Immature natural killer cell (primary cell): Measurements from ENCODE around the gene AIG1. TPM values are rescaled to one million over a fixed set of nuclear protein-coding genes. Genes with fewer than 3 reads are reported as not detected.

Experiments used
- DNase-seq, 3 donors: peaks; one replicate each; pipeline ENCODE4 v3.0.0; 2022; ENCODE audit warnings: mixed read lengths in 1 of 3
- H3K27ac Mint-ChIP-seq, 6 donors: one replicate each; pipeline ENCODE4 v1.8.0; 2020; ENCODE audit warnings: mixed read lengths in 6 of 6, mild to moderate bottlenecking in 5 of 6, inconsistent platforms in 4 of 6, moderate library complexity in 3 of 6
- H3K27me3 Mint-ChIP-seq, 3 donors: one replicate each; pipeline ENCODE4 v1.8.0; 2020 to 2021; ENCODE audit warnings: low read depth in 3 of 3, mild to moderate bottlenecking in 3 of 3, mixed read lengths in 3 of 3, moderate library complexity in 3 of 3, inconsistent platforms in 1 of 3
- H3K36me3 Mint-ChIP-seq, 3 donors: one replicate each; pipeline ENCODE4 v1.8.0; 2020; ENCODE audit warnings: mixed read lengths in 3 of 3, inconsistent platforms in 2 of 3, mild to moderate bottlenecking in 2 of 3
- H3K4me1 Mint-ChIP-seq, 2 donors: one replicate each; pipeline ENCODE4 v1.8.0; 2020; ENCODE audit warnings: inconsistent platforms in 2 of 2, mild to moderate bottlenecking in 2 of 2, mixed read lengths in 2 of 2, moderate library complexity in 1 of 2
- H3K4me3 Mint-ChIP-seq, 5 donors: one replicate each; pipeline ENCODE4 v1.8.0; 2020; ENCODE audit warnings: mild to moderate bottlenecking in 5 of 5, mixed read lengths in 5 of 5, inconsistent platforms in 3 of 5, moderate library complexity in 3 of 5
- H3K9me3 Mint-ChIP-seq, 6 donors: one replicate each; pipeline ENCODE4 v1.8.0; 2020; ENCODE audit warnings: mild to moderate bottlenecking in 6 of 6, mixed read lengths in 6 of 6, inconsistent platforms in 4 of 6, moderate library complexity in 3 of 6
- polyA plus RNA-seq, 3 donors: library from polyadenylated mRNA; unstranded; fragments of 300-500 nt; fragmentation: Illumina TruSeq; gene quantifications; one replicate each; pipeline ENCODE4 v1.2.3, GENCODE V29; 2021

The AIG1 gene
- polyA plus RNA-seq, 3 donors from 2014 or later = 4.6 to 17.8 (median 12.3) TPM

DNA sequence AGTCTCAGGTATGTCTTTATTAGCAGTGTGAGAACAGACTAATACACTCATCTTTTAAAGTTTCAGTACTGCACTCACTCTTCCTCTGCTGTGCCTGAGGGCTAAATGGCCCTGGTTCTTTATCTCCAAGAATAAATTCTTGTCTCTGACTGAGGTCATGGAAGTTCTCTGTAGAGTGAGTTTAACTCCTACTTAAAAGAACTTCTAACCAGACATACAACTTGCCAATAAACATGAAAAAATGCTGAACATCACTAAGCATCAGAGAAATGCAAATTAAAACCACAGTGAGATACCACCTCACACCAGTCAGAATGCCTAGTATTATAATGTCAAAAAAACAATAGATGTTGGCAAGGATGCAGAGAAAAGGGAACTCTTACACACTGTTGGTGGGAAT lies 316.2 kb downstream of the AIG1 start:
- H3K4me1 Mint-ChIP-seq = peaks cover 1 to 6% of the 10 kb centered on the region in 2 donors
- no peak overlapping the region for H3K27ac Mint-ChIP-seq
- peaks cover 2 to 11% (median 9%) of the 10 kb centered on the region in 3 donors for H3K27me3 Mint-ChIP-seq
- H3K9me3 Mint-ChIP-seq = peaks cover 0 to 2% (median 0%) of the 10 kb centered on the region in 6 donors
- DNase-seq = no peak
- H3K4me3 Mint-ChIP-seq = no peak overlapping the region
- no peaks in the 10 kb centered on the region for H3K36me3 Mint-ChIP-seq

DNA sequence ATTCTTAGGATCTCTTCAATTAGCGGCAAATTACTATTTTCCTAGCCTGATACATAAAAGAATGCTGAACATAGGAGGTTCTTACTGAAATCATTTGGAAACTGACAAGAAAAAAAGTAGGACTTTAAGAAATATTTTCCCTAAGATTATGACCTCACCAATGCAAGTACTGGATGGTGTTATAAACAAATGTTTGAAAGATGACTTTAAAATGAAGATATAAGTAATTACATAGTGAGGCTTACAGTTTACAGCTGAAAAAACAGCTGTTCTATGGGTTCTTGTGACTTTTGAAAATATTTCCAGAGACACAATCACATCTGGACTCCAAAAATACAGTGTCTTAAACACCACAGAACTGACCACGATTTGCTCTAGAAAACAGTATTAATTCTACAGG lies 324.9 kb downstream of the AIG1 start:
- Mint-ChIP-seq H3K27me3 (peaks cover 4 to 10% (median 7%) of the 10 kb centered on the region in 3 donors), H3K9me3 (no peaks in the 10 kb centered on the region), H3K27ac (no peak overlapping the region), H3K4me1 (no peaks in the 10 kb centered on the region), H3K4me3 (no peak overlapping the region), H3K36me3 (no peaks in the 10 kb centered on the region)
- no peak for DNase-seq

DNA sequence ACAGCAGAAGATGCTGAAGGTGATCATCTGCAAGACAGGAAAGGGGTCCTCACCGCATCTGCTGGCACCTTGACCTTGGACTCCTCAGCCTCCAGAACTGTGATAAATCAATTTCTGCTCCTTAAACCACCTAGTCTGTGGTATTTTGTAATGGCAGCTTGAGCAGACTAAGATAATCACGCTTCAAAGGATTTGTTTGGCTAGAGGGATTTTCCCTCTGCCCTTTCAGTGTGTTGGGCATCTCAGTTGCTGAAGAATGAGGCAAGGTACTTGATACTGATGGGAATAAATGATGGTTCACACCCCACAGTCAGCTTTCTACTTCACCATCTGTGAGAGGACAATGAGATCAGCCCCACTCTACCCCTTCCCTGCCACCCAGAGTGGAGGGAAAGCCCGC lies 329.6 kb downstream of the AIG1 start:
- no peak overlapping the region for H3K4me3 Mint-ChIP-seq
- H3K27me3 Mint-ChIP-seq = peaks cover 0 to 7% (median 1%) of the 10 kb centered on the region in 3 donors
- no peaks in the 10 kb centered on the region for H3K36me3 Mint-ChIP-seq

More for the DNA sequence above, 329.6 kb downstream of the AIG1 start:
- Mint-ChIP-seq H3K9me3 (no peaks in the 10 kb centered on the region), H3K27ac (no peak overlapping the region), H3K4me1 (no peaks in the 10 kb centered on the region)
- DNase-seq = no peak

Other genes with a start within 250 kb of the AIG1 start
- gene HIVEP2, start 115.7 kb upstream of the AIG1 start, polyA plus RNA-seq = 1 to 10 TPM in 2 of 3 donors, under 1 TPM in 1; 0.13 to 4.6 (median 1.5) TPM